GM12878 (cell line): ENCODE measurements around the gene RECQL5. TPM values are rescaled to one million over a fixed set of nuclear protein-coding genes. Genes with fewer than 3 reads are reported as not detected.

Experiments used
- ATAC-seq: fragments of 200-7000 bp; cut with Tn5 transposase; 3 replicates; pipeline ENCODE4 v1.9.1; 2020; ENCODE audit warnings: mild to moderate bottlenecking, moderate library complexity
- BruUV-seq: library from RNA; stranded (reverse); fragments of 400-500 nt; replicated peaks from 2 replicates; lab custom pipeline; 2021; lab: Mats Ljungman, UMichigan
- CTCF ChIA-PET: fragments of 300-600 bp; sonication (Branson Sonifier 250); formaldehyde crosslinking; extraction: SDS; loops from one replicate; lab custom pipeline; 2021; ENCODE audit warnings: inconsistent platforms; lab: Yijun Ruan, JAX
- POLR2A ChIA-PET: fragments of 350-600 bp; formaldehyde crosslinking; extraction: SDS; loops from one replicate; lab custom pipeline; 2021; ENCODE audit warnings: inconsistent platforms; lab: Charles Lee
- RAD21 ChIA-PET: fragments of 300-600 bp; sonication (Branson Sonifier 250); formaldehyde crosslinking; loops from one replicate; lab custom pipeline; 2023; ENCODE audit warnings: antibody characterized with exemption; ENCODE audit not compliant: unreplicated experiment; lab: Charles Lee
- SMC1A ChIA-PET: fragments of 300-600 bp; sonication (Branson Sonifier 250); formaldehyde crosslinking; loops from one replicate; lab custom pipeline; 2023; ENCODE audit not compliant: unreplicated experiment, uncharacterized antibody; lab: Charles Lee
- DNase-seq: peaks from one replicate; pipeline ENCODE4 v3.0.0-alpha.2; 2011; ENCODE audit warnings: low read depth, low spot score
- FAIRE-seq: peaks from 3 replicates; lab custom pipeline; 2011; peaks lifted over from hg19 to GRCh38; lab: Jason Lieb, UNC
- H2AFZ ChIP-seq: 2 replicates; pipeline ENCODE4 v1.6.0; 2011; ENCODE audit warnings: low read depth, low read length, control low read depth; ENCODE audit not compliant: control insufficient read depth
- H3K27ac ChIP-seq: 2 replicates; pipeline ENCODE4 v1.5.1; 2011; ENCODE audit warnings: control low read depth; ENCODE audit not compliant: control insufficient read depth, insufficient read depth
- H3K27me3 ChIP-seq, 2 experiments: replicated peaks in 1 of 2; 2 replicates each; pipeline versions ENCODE4 v1.6.0 to v1.6.1; 2011; ENCODE audit warnings: low read length in 1 of 2; ENCODE audit not compliant: control insufficient read depth in 2 of 2, insufficient read depth in 2 of 2
- H3K36me3 ChIP-seq, 2 experiments: 2 replicates each; pipeline ENCODE4 v1.5.1; 2011; ENCODE audit warnings: low read length in 1 of 2; ENCODE audit not compliant: control insufficient read depth in 2 of 2, insufficient read depth in 2 of 2
- H3K4me1 ChIP-seq: 2 replicates; pipeline ENCODE4 v1.6.1; 2011; ENCODE audit warnings: mild to moderate bottlenecking, low read length, moderate library complexity, mixed read lengths; ENCODE audit not compliant: control insufficient read depth, insufficient read depth
- H3K4me2 ChIP-seq: 2 replicates; pipeline ENCODE4 v1.6.0; 2011; ENCODE audit warnings: control low read depth; ENCODE audit not compliant: control insufficient read depth, insufficient read depth
- H3K4me3 ChIP-seq: fragments of 200-600 bp; sonication (generic); 2 replicates; pipeline ENCODE4 v1.5.1; 2016
- H3K79me2 ChIP-seq: 2 replicates; pipeline ENCODE4 v1.6.0; 2011; ENCODE audit warnings: low read length; ENCODE audit not compliant: control insufficient read depth, insufficient read depth
- H3K9ac ChIP-seq: 2 replicates; pipeline ENCODE4 v1.8.0; 2011; ENCODE audit warnings: low read length, control low read depth, mixed read lengths; ENCODE audit not compliant: control insufficient read depth, insufficient read depth
- H3K9me3 ChIP-seq: replicated peaks from 3 replicates; pipeline ENCODE4 v1.5.1; 2011; ENCODE audit warnings: mild to moderate bottlenecking, low read length; ENCODE audit not compliant: control insufficient read depth, insufficient read depth
- H4K20me1 ChIP-seq: 2 replicates; pipeline ENCODE4 v1.6.0; 2011; ENCODE audit not compliant: control insufficient read depth, insufficient read depth
- ASH2L ChIP-seq: fragments of 300-600, 200-600 bp; sonication (generic); IDR thresholded peaks from 2 replicates; pipeline ENCODE4 v1.6.1; 2017; ENCODE audit warnings: low read depth, mild to moderate bottlenecking, borderline replicate concordance
- BMI1 ChIP-seq: fragments of 450-650 bp; IDR thresholded peaks from 2 replicates; pipeline ENCODE4 v1.6.1; 2016; ENCODE audit warnings: mild to moderate bottlenecking, moderate library complexity, borderline replicate concordance
- BRCA1 ChIP-seq: IDR thresholded peaks from 2 replicates; pipeline ENCODE4 v1.6.1; 2011; ENCODE audit warnings: low read depth, low read length, improper control_type of control experiment
- CEBPB ChIP-seq, 2 experiments: fragments of 150-350 bp in 1 of 2; IDR thresholded peaks; 2 replicates each; pipeline ENCODE4 v1.6.1; 2012 to 2014; ENCODE audit warnings: low read depth in 2 of 2, low read length in 2 of 2, borderline replicate concordance in 1 of 2, inconsistent platforms in 1 of 2
- ESRRA ChIP-seq: IDR thresholded peaks from 2 replicates; pipeline ENCODE4 v1.6.1; 2012; ENCODE audit warnings: mild to moderate bottlenecking, low read length, improper control_type of control experiment
- FOS ChIP-seq: IDR thresholded peaks from 3 replicates; pipeline ENCODE4 v1.6.1; 2011; ENCODE audit warnings: borderline replicate concordance; ENCODE audit not compliant: insufficient read length; ENCODE audit errors: extremely low read depth
- IRF3 ChIP-seq: fragments of 450-650 bp; IDR thresholded peaks from 2 replicates; pipeline ENCODE4 v1.6.1; 2014; ENCODE audit warnings: mild to moderate bottlenecking
- NR2C2 ChIP-seq: IDR thresholded peaks from 2 replicates; pipeline ENCODE4 v1.6.1; 2011; ENCODE audit warnings: borderline replicate concordance, low read depth; ENCODE audit not compliant: control insufficient read depth, insufficient read length
- POU2F2 ChIP-seq: IDR thresholded peaks from 3 replicates; pipeline ENCODE4 v1.6.1; 2011; ENCODE audit warnings: low read depth, mild to moderate bottlenecking, low read length, borderline replicate concordance
- RCOR1 ChIP-seq: conservative IDR thresholded peaks from 2 replicates; pipeline ENCODE4 v1.6.1; 2012; ENCODE audit warnings: low read depth, low read length, improper control_type of control experiment
- RFX5 ChIP-seq: IDR thresholded peaks from 2 replicates; pipeline ENCODE4 v1.6.1; 2011; ENCODE audit warnings: low read depth, low read length, improper control_type of control experiment
- SREBF2 ChIP-seq: IDR thresholded peaks from 2 replicates; pipeline ENCODE4 v1.6.1; 2012; ENCODE audit warnings: mild to moderate bottlenecking, low read length
- SUPT20H ChIP-seq: IDR thresholded peaks from 2 replicates; pipeline ENCODE4 v1.6.1; 2011; ENCODE audit warnings: low read depth, mild to moderate bottlenecking, low read length, moderate library complexity, borderline replicate concordance; ENCODE audit not compliant: control insufficient read depth
- TAF1 ChIP-seq: IDR thresholded peaks from 2 replicates; pipeline ENCODE4 v1.6.1; 2011; ENCODE audit warnings: mild to moderate bottlenecking, low read depth, low read length, borderline replicate concordance
- TCF7 ChIP-seq: IDR thresholded peaks from 2 replicates; pipeline ENCODE4 v1.6.1; 2014; ENCODE audit warnings: antibody characterized with exemption, borderline replicate concordance
- ZBTB4 ChIP-seq: fragments of 450-650 bp; formaldehyde crosslinking; IDR thresholded peaks from 2 replicates; pipeline ENCODE4 v1.4.0; 2022; ENCODE audit warnings: mild to moderate bottlenecking, moderate library complexity
- ZNF274 ChIP-seq: IDR thresholded peaks from one replicate; pipeline ENCODE4 v1.8.0; 2011; ENCODE audit not compliant: insufficient read length, insufficient read depth
- WGBS: methylation state at CpG from one replicate; pipeline ENCODE4 v1.1.6; 2016; ENCODE audit warnings: low lambda C conversion rate; ENCODE audit not compliant: insufficient replicate concordance, insufficient coverage; ENCODE audit errors: missing lambda C conversion rate; 5-methylcytosine and 5-hydroxymethylcytosine counted together
- in situ Hi-C: fragments of 300-500 bp; cut with MboI; formaldehyde crosslinking; loops from 9 replicates; pipeline ENCODE4 v1.14.3; 2018; ENCODE audit warnings: mixed read lengths
- intact Hi-C: fragments of 100-400 bp; cut with micrococcal nuclease; formaldehyde crosslinking; loops from one replicate; pipeline ENCODE4 v1.14.2; 2022; ENCODE audit not compliant: unreplicated experiment
- polyA plus RNA-seq, 11 experiments: library from polyadenylated mRNA; depleted of rRNA in 4 of 11; unstranded in 6 of 11; stranded (reverse) in 5 of 11; fragments of >200 nt; fragmentation: Nextera tagmentation in 4 of 11; fragmentation: Illumina TruSeq in 1 of 11; extraction: Ambion mirVana in 4 of 11; extraction: Trizol in 1 of 11; gene quantifications; 1 replicate in 1 of 11; 2 replicates in 10 of 11; pipeline versions ENCODE4 v1.2.1 to v1.2.3, GENCODE V29; 2011 to 2016; ENCODE audit warnings: inconsistent platforms in 2 of 11, missing spikeins in 2 of 11, low read depth in 1 of 11
- total RNA-seq, 4 experiments: library from RNA; depleted of rRNA in 3 of 4; stranded (reverse); fragments of >200 nt in 3 of 4; fragmentation: Illumina TruSeq in 1 of 4; extraction: Trizol in 1 of 4; gene quantifications; 2 replicates each; pipeline versions ENCODE4 v1.2.1 to v1.2.3, GENCODE V29; 2013 to 2021
- TF ChIP-seq, protein P1 (sequence below): IDR thresholded peaks from 2 replicates; pipeline ENCODE4 v1.6.1; 2012; ENCODE audit warnings: low read depth, low read length, improper control_type of control experiment
- TF ChIP-seq, protein P2 (sequence below): IDR thresholded peaks from 2 replicates; pipeline ENCODE4 v1.6.1; 2011; ENCODE audit warnings: low read depth, mild to moderate bottlenecking, low read length, moderate library complexity, borderline replicate concordance; ENCODE audit errors: extremely low read depth

RECQL5 gene
- total and polyA plus RNA-seq, 10 of the 15 experiments (the other 5 are each of a cell fraction or from before 2014, with no cell fraction given), result 3.6 to 30.6 (median 20.1) TPM

DNA sequence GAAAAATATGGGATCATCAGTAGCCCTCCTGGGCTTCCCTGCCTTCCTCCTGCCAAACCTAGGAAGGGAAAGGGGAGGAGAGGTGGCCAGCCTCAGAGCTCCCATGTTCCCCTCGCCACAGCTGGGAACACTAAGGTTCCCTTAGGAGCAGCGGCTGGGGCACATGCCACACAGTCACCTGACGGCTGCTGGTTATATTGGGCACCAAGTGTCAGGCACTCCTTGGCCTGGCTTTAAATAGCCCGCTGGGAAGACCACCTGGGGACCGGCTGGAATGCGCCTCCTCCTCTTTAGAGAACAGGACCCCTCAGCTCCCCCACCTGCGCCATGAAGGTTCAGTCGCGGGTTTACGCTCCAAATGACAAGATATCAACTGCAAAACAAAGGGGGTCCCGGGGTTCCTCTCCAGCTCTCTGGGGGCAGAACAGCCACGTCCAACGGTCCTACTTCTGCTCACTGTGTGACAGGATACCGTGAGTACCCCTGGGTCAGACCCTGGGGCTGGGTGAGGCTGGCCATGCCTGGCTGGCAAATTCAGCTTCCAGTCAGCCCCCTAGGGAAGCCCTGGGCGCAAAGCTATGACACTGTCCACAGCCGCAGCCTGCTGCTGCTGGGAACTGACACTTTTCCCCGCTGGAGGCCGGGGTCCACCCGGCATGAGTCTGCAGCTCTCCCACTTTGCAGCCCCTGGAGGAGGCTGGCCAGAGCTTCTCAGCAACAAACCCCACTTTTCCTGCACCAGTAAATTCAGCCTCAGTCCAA, 30.4 kb downstream of the RECQL5 start:
- TF ChIP-seq NR2C2 (no peak), SUPT20H (no peak), ZBTB4 (CRISPR knock-in tag) (no peak), RFX5 (no peak), RCOR1 (no peak), FOS (no peak), CEBPB (IDR thresholded peaks at IDR 0.05; ENCODE audit: borderline replicate concordance in 1 of 2, low read depth in 2 of 2, low read length in 2 of 2) (no peak), SREBF2 (no peak), TAF1 (no peak), POU2F2 (no peak), ASH2L (no peak), IRF3 (no peak), TCF7 (no peak), BRCA1 (no peak), BMI1 (no peak), ESRRA (no peak), ZNF274 (no peak)
- TF ChIP-seq, protein P1, sequence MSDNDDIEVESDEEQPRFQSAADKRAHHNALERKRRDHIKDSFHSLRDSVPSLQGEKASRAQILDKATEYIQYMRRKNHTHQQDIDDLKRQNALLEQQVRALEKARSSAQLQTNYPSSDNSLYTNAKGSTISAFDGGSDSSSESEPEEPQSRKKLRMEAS, result no peak
- TF ChIP-seq, protein P2, sequence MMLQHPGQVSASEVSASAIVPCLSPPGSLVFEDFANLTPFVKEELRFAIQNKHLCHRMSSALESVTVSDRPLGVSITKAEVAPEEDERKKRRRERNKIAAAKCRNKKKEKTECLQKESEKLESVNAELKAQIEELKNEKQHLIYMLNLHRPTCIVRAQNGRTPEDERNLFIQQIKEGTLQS, result no peak
- H3K79me2 ChIP-seq, result no peaks in the 10 kb centered on the region
- H2AFZ ChIP-seq, result no peak overlapping the region
- H3K9ac ChIP-seq, result no peak overlapping the region
- 93% methylated on average over 18 of the region's 19 CpGs for WGBS
- no peak overlapping the region for H3K4me2 ChIP-seq
- intact Hi-C loops (no loop called here), in situ Hi-C loops (loop anchor here (10.0 kb wide), 1 partner anchor 108 kb away; no protein-coding TSS in a partner anchor)
- ATAC-seq, result no peak
- no peaks in the 10 kb centered on the region for H3K9me3 ChIP-seq
- SMC1A ChIA-PET, result interaction anchor here (0.7 to 1.3 kb wide), 3 partner anchors 108 to 128 kb away, joined by 3 to 4 read pairs (median 3); no protein-coding TSS in a partner anchor
- FAIRE-seq, result no peak
- no peaks in the 10 kb centered on the region for H3K27me3 ChIP-seq
- no peak overlapping the region for H3K27ac ChIP-seq
- peaks cover 8% of the 10 kb centered on the region for H3K4me1 ChIP-seq
- CTCF ChIA-PET, result interaction anchor here (0.5 to 13.0 kb wide), 6 partner anchors 11 to 172 kb away, joined by 3 to 349 read pairs (median 6); a partner anchor contains a TSS
- no peaks in the 10 kb centered on the region; the same call in 1 of the 2 replicates for H4K20me1 ChIP-seq
- RAD21 ChIA-PET, result interaction anchor here (0.8 kb wide), 1 partner anchor 113 kb away, joined by 4 read pairs; no protein-coding TSS in a partner anchor
- POLR2A ChIA-PET, result interaction anchor here (0.8 kb wide), 1 partner anchor 10 kb away, joined by 3 read pairs; a partner anchor contains a TSS
- BruUV-seq, result no TSS peak
- no peak for DNase-seq
- peaks cover 0 to 3% of the 10 kb centered on the region in 2 experiments; a peak in 2 of 4 replicates for H3K36me3 ChIP-seq
- H3K4me3 ChIP-seq, result no peak overlapping the region
